Measurements from ENCODE around the gene RLN2.
"Not testable (repeated sequence)": the region's sequence is repeated elsewhere in the genome, so short reads cannot be mapped to it uniquely, and the experiment has no call there.

Gene RLN2

GRCh38 chr9:5316406-5316805 is 11.9 kb upstream of the RLN2 start:
- not testable (repeated sequence) for H3K4me3 ChIP-seq (ENCODE audit: low read depth, low read length); H2AFZ ChIP-seq (ENCODE audit: low read length, unreplicated experiment)

GRCh38 chr9:5315187-5315923 is 10.8 kb upstream of the RLN2 start:
- Histone ChIP-seq H2AFZ (ENCODE audit: low read length, unreplicated experiment) (no peak overlapping the region), H3K4me3 (ENCODE audit: low read depth, low read length) (no peak overlapping the region), H3K79me2 (ENCODE audit: control insufficient read depth, insufficient read depth, low read length, unreplicated experiment) (no peaks in the 10 kb centered on the region), H3K27me3 (ENCODE audit: insufficient read depth, low read length) (peaks cover 63% of the 10 kb centered on the region), H3K27ac (ENCODE audit: low read depth, low read length) (no peak overlapping the region), H3K4me1 (ENCODE audit: control insufficient read depth, insufficient read depth, low read length, unreplicated experiment) (no peaks in the 10 kb centered on the region), H3K36me3 (ENCODE audit: insufficient read depth, low read length) (no peaks in the 10 kb centered on the region)

More at GRCh38 chr9:5316406-5316805, 11.9 kb upstream of the RLN2 start:
- not testable (repeated sequence) for H3K79me2 ChIP-seq (ENCODE audit: control insufficient read depth, insufficient read depth, low read length, unreplicated experiment); H3K36me3 ChIP-seq (ENCODE audit: insufficient read depth, low read length); H3K27ac ChIP-seq (ENCODE audit: low read depth, low read length); H3K4me1 ChIP-seq (ENCODE audit: control insufficient read depth, insufficient read depth, low read length, unreplicated experiment)
- peaks cover 59% of the 10 kb centered on the region for H3K27me3 ChIP-seq (ENCODE audit: insufficient read depth, low read length)

GRCh38 chr9:5310851-5311250 is 6.3 kb upstream of the RLN2 start:
- Histone ChIP-seq H3K4me1 (ENCODE audit: control insufficient read depth, insufficient read depth, low read length, unreplicated experiment) (no peaks in the 10 kb centered on the region), H3K27me3 (ENCODE audit: insufficient read depth, low read length) (peaks cover 77% of the 10 kb centered on the region), H3K79me2 (ENCODE audit: control insufficient read depth, insufficient read depth, low read length, unreplicated experiment) (no peaks in the 10 kb centered on the region), H3K36me3 (ENCODE audit: insufficient read depth, low read length) (no peaks in the 10 kb centered on the region), H3K27ac (ENCODE audit: low read depth, low read length) (no peak overlapping the region), H3K4me3 (ENCODE audit: low read depth, low read length) (no peak overlapping the region), H2AFZ (ENCODE audit: low read length, unreplicated experiment) (no peak overlapping the region)

- no peaks in the 10 kb centered on the region for H3K79me2 ChIP-seq (ENCODE audit: control insufficient read depth, insufficient read depth, low read length, unreplicated experiment)
- peaks cover 36% of the 10 kb centered on the region for H3K27me3 ChIP-seq (ENCODE audit: insufficient read depth, low read length)
- no peaks in the 10 kb centered on the region for H3K36me3 ChIP-seq (ENCODE audit: insufficient read depth, low read length)
- no peak overlapping the region for H3K4me3 ChIP-seq (ENCODE audit: low read depth, low read length)
- no peak overlapping the region for H3K27ac ChIP-seq (ENCODE audit: low read depth, low read length)
- no peak overlapping the region for H2AFZ ChIP-seq (ENCODE audit: low read length, unreplicated experiment)
- no peaks in the 10 kb centered on the region for H3K4me1 ChIP-seq (ENCODE audit: control insufficient read depth, insufficient read depth, low read length, unreplicated experiment)
Observed at GRCh38 chr9:5305741-5306140, 1.2 kb upstream of the RLN2 start.

GRCh38 chr9:5301544-5301943 is 3.0 kb downstream of the RLN2 start:
- Histone ChIP-seq H2AFZ (ENCODE audit: low read length, unreplicated experiment) (no peak overlapping the region), H3K36me3 (ENCODE audit: insufficient read depth, low read length) (no peaks in the 10 kb centered on the region), H3K4me1 (ENCODE audit: control insufficient read depth, insufficient read depth, low read length, unreplicated experiment) (no peaks in the 10 kb centered on the region), H3K79me2 (ENCODE audit: control insufficient read depth, insufficient read depth, low read length, unreplicated experiment) (no peaks in the 10 kb centered on the region), H3K27me3 (ENCODE audit: insufficient read depth, low read length) (peaks cover 20% of the 10 kb centered on the region; the same call in 1 of the 2 replicates), H3K4me3 (ENCODE audit: low read depth, low read length) (no peak overlapping the region), H3K27ac (ENCODE audit: low read depth, low read length) (no peak overlapping the region)

- Histone ChIP-seq H3K27me3 (ENCODE audit: insufficient read depth, low read length) (peaks cover 69% of the 10 kb centered on the region), H3K4me3 (ENCODE audit: low read depth, low read length) (no peak overlapping the region), H3K27ac (ENCODE audit: low read depth, low read length) (no peak overlapping the region), H2AFZ (ENCODE audit: low read length, unreplicated experiment) (no peak overlapping the region), H3K4me1 (ENCODE audit: control insufficient read depth, insufficient read depth, low read length, unreplicated experiment) (no peaks in the 10 kb centered on the region), H3K36me3 (ENCODE audit: insufficient read depth, low read length) (no peaks in the 10 kb centered on the region), H3K79me2 (ENCODE audit: control insufficient read depth, insufficient read depth, low read length, unreplicated experiment) (no peaks in the 10 kb centered on the region)
Observed at GRCh38 chr9:5292141-5292540, 12.4 kb downstream of the RLN2 start.

- no peak overlapping the region for H2AFZ ChIP-seq (ENCODE audit: low read length, unreplicated experiment)
- H3K4me1 ChIP-seq (ENCODE audit: control insufficient read depth, insufficient read depth, low read length, unreplicated experiment) = no peaks in the 10 kb centered on the region
- peaks cover 67% of the 10 kb centered on the region for H3K27me3 ChIP-seq (ENCODE audit: insufficient read depth, low read length)
- H3K4me3 ChIP-seq (ENCODE audit: low read depth, low read length) = no peak overlapping the region
- no peak overlapping the region for H3K27ac ChIP-seq (ENCODE audit: low read depth, low read length)
- H3K79me2 ChIP-seq (ENCODE audit: control insufficient read depth, insufficient read depth, low read length, unreplicated experiment) = no peaks in the 10 kb centered on the region
- no peaks in the 10 kb centered on the region for H3K36me3 ChIP-seq (ENCODE audit: insufficient read depth, low read length)
Observed at GRCh38 chr9:5288591-5288990, 15.9 kb downstream of the RLN2 start.

GRCh38 chr9:5286262-5286661 is 18.3 kb downstream of the RLN2 start:
- H2AFZ ChIP-seq (ENCODE audit: low read length, unreplicated experiment) = no peak overlapping the region
- no peaks in the 10 kb centered on the region for H3K4me1 ChIP-seq (ENCODE audit: control insufficient read depth, insufficient read depth, low read length, unreplicated experiment)
- no peak overlapping the region for H3K27ac ChIP-seq (ENCODE audit: low read depth, low read length)
- H3K79me2 ChIP-seq (ENCODE audit: control insufficient read depth, insufficient read depth, low read length, unreplicated experiment) = no peaks in the 10 kb centered on the region
- peaks cover 45% of the 10 kb centered on the region for H3K27me3 ChIP-seq (ENCODE audit: insufficient read depth, low read length)
- no peaks in the 10 kb centered on the region for H3K36me3 ChIP-seq (ENCODE audit: insufficient read depth, low read length)
- no peak overlapping the region for H3K4me3 ChIP-seq (ENCODE audit: low read depth, low read length)

GRCh38 chr9:5278486-5278885 is 26.0 kb downstream of the RLN2 start:
- H3K36me3 ChIP-seq (ENCODE audit: insufficient read depth, low read length) = no peaks in the 10 kb centered on the region
- H3K79me2 ChIP-seq (ENCODE audit: control insufficient read depth, insufficient read depth, low read length, unreplicated experiment) = no peaks in the 10 kb centered on the region
- no peak overlapping the region for H3K4me3 ChIP-seq (ENCODE audit: low read depth, low read length)
- H3K27me3 ChIP-seq (ENCODE audit: insufficient read depth, low read length) = peaks cover 3% of the 10 kb centered on the region; the same call in 1 of the 2 replicates
- H3K4me1 ChIP-seq (ENCODE audit: control insufficient read depth, insufficient read depth, low read length, unreplicated experiment) = no peaks in the 10 kb centered on the region
- H3K27ac ChIP-seq (ENCODE audit: low read depth, low read length) = no peak overlapping the region
- H2AFZ ChIP-seq (ENCODE audit: low read length, unreplicated experiment) = no peak overlapping the region

GRCh38 chr9:5274770-5275169 is 29.7 kb downstream of the RLN2 start:
- H3K4me1 ChIP-seq (ENCODE audit: control insufficient read depth, insufficient read depth, low read length, unreplicated experiment) = peaks cover under 1% of the 10 kb centered on the region
- H3K27me3 ChIP-seq (ENCODE audit: insufficient read depth, low read length) = peaks cover 3% of the 10 kb centered on the region; the same call in 1 of the 2 replicates
- H3K4me3 ChIP-seq (ENCODE audit: low read depth, low read length) = no peak overlapping the region
- H2AFZ ChIP-seq (ENCODE audit: low read length, unreplicated experiment) = no peak overlapping the region
- no peak overlapping the region for H3K27ac ChIP-seq (ENCODE audit: low read depth, low read length)
- no peaks in the 10 kb centered on the region for H3K36me3 ChIP-seq (ENCODE audit: insufficient read depth, low read length)
- no peaks in the 10 kb centered on the region for H3K79me2 ChIP-seq (ENCODE audit: control insufficient read depth, insufficient read depth, low read length, unreplicated experiment)

- peaks cover 17% of the 10 kb centered on the region for H3K4me1 ChIP-seq (ENCODE audit: control insufficient read depth, insufficient read depth, low read length, unreplicated experiment)
- H3K4me3 ChIP-seq (ENCODE audit: low read depth, low read length) = no peak overlapping the region
- peak overlapping the region; percentile 15 for H2AFZ ChIP-seq (ENCODE audit: low read length, unreplicated experiment)
- H3K36me3 ChIP-seq (ENCODE audit: insufficient read depth, low read length) = no peaks in the 10 kb centered on the region
- H3K27ac ChIP-seq (ENCODE audit: low read depth, low read length) = no peak overlapping the region
- H3K27me3 ChIP-seq (ENCODE audit: insufficient read depth, low read length) = no peaks in the 10 kb centered on the region
- H3K79me2 ChIP-seq (ENCODE audit: control insufficient read depth, insufficient read depth, low read length, unreplicated experiment) = no peaks in the 10 kb centered on the region
Observed at GRCh38 chr9:5269249-5269715, 35.2 kb downstream of the RLN2 start.

Measured in ACC112 (cell line).